GM21447 (cell line): ENCODE data around the gene PPP2R1A.
"Not testable (repeated sequence)": the region's sequence is repeated elsewhere in the genome, so short reads cannot be mapped to it uniquely, and the experiment has no call there.

Experiments used
- ATAC-seq: cut with Tn5 transposase; IDR thresholded peaks from one replicate; pipeline ENCODE4 v1.9.1; 2021; ENCODE audit not compliant: unreplicated experiment

The PPP2R1A gene

DNA sequence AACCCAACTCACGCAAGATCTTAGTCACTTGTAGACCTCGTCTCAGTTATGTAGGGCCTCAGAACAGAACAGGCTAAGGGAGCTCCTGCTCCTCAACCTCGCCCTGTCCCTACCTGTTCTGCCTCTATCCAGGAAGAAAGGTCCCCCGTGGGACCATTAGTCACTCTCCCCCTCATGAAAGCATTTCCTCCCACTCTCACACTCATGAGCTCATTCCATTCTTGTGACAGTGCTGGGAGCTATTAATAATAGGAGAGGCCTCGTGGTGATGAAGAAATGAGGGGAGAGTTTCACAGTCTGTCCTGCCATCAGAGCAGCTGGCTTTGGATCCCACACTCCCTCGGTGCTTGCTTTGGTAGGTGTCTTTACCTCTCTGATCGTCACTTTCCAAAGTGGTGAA is 10.2 kb downstream of the PPP2R1A start:
- no peak for ATAC-seq

DNA sequence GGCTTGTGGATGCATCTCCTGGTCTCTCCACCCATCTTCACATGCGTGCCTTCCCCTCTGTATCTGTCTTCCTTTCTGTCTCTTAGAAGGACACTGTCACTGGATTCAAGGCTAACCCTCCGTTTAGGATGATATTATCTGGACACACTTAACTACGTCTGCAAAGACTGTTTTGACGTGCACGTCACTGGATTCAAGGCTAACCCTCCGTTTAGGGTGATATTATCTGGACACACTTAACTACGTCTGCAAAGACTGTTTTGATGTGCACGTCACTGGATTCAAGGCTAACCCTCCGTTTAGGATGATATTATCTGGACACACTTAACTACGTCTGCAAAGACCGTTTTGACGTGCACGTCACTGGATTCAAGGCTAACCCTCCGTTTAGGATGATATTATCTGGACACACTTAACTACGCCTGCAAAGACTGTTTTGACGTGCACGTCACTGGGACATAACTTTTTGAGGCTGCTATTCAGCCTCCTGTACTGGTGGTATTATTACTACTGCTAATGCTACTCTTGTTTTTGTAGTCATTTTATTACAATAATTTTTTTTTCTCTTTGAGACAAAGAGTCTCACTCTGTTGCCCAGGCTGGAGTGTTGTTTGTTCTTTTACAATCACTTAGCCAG is 11.0 kb downstream of the PPP2R1A start:
- ATAC-seq = not testable (repeated sequence)

DNA sequence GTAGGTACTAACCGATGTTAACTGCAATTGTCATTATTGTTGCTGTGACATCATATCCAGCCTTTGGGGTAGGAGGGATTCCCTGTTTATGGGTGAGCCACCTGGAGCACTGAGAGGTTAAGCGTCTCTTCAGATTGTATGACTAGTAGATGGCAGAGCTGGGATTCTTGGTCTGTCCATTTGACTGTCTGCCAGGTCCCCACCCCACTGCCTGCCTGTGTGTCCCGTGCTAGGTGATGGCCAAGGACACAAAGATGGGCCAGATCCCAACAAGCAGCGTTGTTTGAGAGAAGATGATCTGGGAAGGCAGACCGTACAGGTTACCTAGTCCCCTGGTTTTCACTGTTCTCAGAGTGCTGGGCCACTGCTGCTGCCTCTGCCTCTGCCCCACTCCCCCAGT is 16.6 kb downstream of the PPP2R1A start:
- no peak for ATAC-seq

DNA sequence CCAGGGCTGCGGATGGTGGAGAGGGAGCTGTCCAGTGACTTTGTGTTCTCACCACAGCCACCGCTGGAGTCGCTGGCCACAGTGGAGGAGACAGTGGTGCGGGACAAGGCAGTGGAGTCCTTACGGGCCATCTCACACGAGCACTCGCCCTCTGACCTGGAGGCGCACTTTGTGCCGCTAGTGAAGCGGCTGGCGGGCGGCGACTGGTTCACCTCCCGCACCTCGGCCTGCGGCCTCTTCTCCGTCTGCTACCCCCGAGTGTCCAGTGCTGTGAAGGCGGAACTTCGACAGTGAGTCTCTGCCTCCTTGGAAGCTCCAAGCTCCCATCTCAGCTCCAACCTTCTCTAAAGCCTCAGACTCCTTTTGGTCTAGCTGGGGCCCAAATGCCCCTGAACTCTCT is 21.4 kb downstream of the PPP2R1A start:
- no peak for ATAC-seq

DNA sequence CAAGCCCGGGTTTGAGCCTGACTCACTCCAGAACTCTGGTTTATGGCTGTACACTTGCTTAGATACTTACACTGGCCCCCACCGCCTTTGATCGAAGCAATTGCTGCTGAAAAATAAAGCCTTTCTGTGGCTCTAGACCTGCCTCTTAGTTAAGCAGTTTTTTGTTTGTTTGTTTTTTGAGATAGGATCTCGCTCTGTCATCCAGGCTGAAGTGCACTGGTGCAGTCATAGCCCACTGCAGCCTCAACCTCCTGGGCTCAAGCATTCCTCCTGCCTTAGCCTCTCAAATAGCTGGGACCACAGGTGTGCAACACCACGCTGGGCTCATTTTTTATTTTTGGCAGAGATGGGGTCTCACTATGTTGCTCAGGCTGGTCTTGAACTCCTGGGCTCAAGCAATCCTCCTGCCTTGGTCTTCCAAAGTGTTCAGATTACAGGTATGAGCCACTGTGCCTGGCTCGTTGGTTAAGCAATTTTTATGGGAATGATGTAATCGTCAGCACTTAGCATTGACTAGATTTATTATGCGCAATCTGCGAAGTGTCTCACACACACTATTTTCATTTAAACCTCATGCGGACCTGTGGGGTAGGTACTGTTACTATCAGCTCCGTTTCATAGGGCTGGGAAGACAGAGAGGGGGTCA is 22.2 kb downstream of the PPP2R1A start:
- no peak for ATAC-seq

DNA sequence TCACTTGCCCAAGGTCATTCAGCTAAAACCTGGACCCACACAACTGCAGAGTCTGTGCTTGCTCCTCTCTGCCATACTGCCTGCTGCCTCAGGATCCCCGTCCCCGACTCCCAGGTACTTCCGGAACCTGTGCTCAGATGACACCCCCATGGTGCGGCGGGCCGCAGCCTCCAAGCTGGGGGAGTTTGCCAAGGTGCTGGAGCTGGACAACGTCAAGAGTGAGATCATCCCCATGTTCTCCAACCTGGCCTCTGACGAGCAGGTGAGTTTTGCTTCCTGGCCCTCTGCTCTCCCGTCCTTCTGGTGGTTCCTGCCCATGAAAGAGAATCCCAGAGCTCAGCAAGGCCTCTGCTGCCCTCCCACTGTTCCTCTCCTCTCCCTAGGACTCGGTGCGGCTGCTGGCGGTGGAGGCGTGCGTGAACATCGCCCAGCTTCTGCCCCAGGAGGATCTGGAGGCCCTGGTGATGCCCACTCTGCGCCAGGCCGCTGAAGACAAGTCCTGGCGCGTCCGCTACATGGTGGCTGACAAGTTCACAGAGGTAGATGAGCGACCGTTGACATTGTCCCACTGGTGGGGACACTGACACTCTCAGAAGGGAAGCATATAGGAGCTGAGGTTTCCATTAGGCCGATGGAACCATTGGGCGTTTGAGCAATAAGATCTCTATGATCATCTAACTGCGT is 22.9 kb downstream of the PPP2R1A start:
- no peak for ATAC-seq

DNA sequence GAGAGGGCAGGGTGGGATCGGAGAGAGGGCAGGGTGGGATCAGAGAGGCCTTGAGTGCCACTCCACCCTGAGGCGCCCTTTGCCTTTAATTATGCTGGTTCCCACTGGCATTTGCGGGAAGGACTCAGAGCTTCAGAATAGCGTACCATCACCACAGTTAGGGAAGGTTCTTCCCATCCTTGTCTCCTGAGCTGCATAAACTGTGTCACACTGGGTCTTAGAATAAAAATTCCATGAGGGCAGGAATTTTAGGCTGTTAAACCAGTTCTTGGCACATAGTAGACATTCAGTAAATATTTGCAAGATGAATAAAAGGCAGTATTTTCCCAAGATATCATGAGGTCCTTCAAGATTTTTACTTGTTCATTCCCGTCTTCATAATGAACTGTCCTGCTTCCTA is 24.4 kb downstream of the PPP2R1A start:
- ATAC-seq = no peak

DNA sequence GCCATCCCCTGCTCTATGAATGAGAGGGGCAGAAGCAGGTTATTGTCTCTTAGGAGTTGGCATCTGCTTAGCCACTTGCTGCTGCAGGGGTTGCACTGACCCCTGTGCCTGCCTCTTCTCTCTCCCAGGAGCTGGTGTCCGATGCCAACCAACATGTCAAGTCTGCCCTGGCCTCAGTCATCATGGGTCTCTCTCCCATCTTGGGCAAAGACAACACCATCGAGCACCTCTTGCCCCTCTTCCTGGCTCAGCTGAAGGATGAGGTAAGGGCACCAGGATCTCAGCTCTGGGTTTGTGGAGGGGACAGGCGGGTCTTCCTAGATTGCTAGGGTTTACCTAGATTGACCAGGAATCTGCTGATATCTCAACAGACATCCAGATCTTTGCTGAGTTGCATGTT is 26.5 kb downstream of the PPP2R1A start:
- ATAC-seq = no peak

DNA sequence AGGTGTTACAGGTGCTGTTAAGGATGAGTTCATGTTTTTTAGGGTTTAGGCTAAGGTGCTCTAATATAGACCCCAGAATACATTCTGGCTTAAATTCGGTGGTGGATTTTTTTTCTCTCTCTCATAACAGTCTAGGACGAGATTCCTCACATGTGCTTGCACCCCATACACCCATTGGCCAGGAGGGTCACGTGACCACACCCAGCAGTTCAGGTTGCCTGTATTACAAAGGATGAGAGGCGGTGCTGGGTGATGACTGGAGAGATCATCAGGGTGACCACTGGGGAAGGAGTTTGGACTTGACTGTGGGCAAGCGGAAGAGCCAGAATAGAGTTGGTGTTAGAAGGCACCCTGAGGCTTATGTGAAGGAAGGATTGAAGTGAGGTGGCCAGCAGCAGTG is 27.7 kb downstream of the PPP2R1A start:
- no peak for ATAC-seq

DNA sequence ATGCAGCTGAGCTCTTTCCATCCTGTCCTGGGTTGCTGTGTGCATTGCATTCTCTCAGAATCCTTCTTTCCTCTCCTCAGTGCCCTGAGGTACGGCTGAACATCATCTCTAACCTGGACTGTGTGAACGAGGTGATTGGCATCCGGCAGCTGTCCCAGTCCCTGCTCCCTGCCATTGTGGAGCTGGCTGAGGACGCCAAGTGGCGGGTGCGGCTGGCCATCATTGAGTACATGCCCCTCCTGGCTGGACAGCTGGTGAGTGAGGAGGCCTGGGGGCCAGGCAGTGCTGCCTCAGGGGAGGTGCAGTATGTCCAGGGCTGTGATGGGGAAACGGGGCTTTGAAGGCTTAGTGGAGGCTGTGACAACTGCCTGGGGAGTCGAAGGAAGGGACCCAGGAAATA is 29.8 kb downstream of the PPP2R1A start:
- ATAC-seq = no peak

DNA sequence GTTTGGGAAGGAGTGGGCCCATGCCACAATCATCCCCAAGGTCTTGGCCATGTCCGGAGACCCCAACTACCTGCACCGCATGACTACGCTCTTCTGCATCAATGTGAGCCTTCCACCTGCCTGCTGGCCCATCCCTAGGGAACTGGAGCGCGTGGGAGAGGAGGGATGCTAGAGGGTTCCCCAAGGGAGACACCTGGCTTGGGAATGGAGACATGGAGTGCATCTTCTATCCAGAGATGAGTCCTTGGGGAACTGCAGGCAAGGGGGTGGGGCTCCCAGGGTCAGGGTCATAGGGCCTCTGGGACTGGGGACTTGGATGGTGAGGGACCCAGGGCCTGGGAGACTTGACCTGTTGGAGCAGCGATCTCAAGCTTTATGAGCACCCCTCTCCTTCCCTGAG is 31.2 kb downstream of the PPP2R1A start:
- ATAC-seq = no peak

DNA sequence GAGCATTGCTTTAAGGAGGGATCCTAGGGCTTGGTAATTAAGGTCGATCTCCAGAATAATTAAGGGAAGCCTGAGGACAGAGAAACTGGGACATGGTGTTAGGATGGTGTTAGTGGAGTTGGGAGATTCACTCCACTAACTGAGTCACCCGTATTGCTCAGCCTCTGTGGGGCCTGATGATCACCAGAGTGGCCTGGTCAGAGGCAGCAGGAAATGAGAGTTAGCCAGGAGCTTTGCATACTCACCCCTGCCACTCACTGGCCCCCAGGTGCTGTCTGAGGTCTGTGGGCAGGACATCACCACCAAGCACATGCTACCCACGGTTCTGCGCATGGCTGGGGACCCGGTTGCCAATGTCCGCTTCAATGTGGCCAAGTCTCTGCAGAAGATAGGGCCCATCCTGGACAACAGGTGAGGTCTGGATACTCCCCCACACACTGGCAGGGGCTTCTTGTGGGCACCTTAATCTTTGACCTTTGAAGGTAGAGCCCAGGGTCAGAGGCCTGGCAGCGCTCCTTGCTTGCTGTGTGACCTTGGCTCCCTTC is 32.1 kb downstream of the PPP2R1A start:
- ATAC-seq = no peak

DNA sequence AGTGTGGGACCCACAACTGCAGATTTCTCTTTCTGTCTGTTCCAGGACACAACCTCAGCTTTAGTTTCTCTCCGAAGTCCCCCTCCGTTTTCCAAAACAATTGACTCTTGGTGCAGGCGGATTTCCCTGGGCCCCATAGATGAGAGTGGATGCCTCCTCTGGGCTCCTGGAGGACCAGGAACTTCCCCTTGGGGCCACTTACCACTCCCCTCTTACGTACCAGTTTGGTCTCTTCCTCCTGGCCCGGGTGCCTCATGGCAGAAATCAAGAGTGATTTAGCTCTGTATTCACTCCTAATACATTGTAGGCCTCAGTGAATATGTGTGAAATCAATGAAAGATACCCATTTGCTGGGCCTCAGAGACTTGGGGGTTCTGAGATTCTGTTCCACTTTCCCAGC is 34.4 kb downstream of the PPP2R1A start:
- ATAC-seq = no peak

DNA sequence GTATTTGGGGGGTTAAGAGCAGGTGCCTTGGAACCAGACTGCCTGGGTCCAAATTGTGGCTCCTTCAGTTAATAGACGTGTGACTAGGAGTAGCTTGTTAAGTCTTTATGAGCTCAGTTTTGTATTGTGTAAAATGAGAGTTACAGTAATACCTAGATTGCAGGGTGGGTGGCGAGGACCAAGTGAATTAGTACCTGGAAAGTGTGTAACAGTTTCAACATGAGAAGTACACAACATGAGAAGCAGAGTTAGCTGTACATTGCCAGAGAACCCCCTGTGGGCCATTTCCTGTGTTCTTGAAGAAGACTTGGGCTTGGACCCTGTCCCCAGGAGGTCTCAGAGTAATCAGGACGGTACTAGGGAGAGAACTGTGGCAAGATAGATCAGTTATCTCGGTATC is 36.8 kb downstream of the PPP2R1A start:
- ATAC-seq = no peak

DNA sequence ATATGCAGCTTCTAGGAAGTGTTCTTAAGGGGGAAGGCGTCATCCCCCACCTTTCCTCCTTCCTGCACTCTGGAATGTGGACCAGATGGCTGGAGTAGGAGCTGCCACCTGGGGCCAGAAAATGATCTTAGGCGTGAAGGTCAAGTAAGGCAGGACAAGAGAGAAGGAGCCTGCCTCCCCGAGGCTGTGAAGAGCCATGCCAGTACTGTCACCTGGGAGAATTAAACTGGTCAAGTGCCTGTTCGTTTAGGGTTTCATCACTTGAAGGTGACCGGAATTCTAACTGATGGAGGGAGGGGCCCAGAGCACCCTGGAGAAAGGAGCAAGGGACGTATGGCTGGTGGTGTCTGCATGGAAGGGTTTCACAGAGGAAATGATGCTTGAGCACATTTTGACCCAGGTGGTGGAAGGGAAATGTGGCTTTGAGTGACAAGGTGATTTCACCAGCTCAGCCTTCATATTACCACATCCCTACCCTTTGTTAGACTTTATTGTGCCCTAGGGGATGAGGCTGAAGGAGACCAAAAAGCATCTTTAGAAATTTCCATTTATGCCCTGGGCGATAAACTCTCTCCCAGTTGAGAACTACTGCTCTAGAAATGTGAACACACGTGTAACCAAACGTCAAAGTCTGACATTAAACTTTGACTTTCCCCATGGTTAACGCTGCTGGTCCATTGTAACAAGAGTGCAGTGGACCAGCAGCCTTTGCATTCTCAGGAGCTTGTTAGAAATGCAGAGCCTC is 37.5 kb downstream of the PPP2R1A start:
- ATAC-seq = no peak

DNA sequence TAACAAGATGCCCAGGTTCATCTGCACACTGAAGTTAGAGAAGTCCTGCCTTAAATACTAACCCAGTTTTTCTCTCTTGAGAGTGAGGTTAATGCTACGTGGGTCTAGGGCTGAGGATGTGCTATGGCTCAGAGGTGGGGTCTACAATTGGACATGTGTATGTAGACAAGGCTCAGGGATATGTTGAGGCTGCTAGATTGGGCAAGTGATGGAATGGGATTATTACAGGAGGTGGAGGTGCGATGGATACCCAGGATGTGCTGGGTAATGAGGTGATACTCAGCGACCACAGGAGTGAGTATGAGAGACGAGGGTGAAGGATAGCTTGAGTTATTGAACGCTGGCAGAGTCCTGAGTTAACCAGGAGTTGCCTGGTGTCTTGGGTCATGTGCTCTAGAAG is 38.1 kb downstream of the PPP2R1A start:
- ATAC-seq = no peak

DNA sequence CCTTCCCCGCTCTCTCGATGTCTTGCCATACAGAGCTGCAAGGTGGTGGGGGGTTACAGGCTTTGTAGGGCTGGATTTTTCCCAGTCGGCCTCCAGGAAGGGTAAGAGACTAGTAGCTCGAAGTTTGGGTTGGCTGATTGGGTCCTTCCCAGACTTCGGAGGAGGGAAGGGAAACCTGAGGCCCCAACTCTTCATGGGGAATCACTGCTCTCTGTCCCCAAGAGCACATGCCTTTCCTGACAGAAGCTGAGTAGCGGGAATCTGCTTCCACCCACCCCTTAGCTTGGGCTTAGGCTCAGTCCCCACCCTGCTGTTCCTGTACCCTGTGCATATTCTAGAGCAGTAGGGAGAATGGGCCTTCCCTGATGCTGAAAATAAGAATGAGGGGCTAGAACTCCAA is 39.7 kb downstream of the PPP2R1A start:
- ATAC-seq = no peak

DNA sequence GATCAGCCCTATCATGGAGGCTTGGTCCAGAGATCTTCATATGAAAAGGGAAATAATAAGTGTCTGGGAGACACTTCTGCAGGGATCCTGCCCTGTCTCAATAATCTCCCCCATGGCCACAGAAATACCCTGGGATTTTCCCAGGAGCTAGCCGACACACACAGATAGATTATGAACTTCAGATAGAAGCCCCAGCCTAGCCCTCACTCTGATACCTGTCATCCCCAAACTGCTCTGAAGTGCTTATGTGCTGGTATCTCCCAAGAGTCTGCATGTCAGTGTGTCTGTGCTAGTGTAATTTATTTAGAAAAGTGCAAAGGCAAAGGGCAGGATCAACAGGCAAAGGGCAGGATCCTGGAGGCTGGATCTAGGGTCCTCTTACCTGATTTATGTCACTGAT is 40.8 kb downstream of the PPP2R1A start:
- no peak for ATAC-seq

DNA sequence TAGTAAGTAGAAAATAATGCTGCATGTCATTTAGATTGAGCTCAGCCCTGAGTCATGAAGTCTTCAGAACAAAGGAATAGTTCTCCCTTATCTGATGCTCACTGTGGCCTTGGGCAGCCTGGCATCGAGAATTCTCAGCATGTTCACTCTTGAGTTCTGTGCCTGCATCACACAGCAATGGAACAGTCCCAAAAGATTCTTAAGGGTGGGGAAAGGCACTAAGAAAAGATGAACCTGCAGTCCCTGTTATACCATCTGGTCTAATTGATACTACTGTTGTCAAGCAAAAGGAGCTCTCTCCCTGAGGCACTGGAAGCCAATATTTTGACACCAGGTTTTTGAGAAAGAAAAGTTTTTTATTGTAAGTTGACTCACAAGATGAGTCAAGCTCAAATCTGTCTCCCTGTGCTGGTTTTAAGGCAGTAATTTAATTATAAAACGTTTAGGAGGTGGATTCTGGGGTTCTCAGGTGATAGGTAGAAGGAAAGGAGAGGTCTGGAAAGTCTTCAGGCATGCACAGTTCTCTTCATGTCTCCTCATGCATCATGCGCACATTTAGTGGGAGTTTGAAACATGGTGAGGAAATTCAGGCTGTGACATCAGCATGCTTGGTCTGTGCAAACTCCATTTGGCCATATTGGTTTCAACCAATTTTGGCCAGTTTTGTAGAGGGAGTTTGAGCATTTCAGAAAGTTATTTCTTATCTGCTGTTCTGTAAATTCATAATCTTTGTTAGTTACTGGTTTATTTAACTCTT is 41.5 kb downstream of the PPP2R1A start:
- ATAC-seq = no peak

DNA sequence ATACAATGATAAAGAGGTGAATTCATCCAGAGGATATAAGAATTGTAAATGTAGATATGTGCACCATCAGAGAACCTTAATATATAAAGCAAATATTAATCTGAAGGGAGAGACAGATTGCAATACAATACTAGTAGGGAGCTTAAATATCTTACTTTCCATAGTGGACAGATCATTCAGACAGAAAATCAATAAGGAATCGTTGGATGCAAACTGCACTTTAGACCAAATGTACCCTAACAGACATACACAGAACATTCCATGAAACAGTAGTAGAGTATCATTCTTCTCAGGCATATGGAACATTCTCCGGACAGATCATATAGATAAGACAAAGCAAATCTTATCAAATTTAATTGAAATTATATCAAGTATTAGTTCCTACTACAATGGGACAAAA is 44.6 kb downstream of the PPP2R1A start:
- no peak for ATAC-seq

DNA sequence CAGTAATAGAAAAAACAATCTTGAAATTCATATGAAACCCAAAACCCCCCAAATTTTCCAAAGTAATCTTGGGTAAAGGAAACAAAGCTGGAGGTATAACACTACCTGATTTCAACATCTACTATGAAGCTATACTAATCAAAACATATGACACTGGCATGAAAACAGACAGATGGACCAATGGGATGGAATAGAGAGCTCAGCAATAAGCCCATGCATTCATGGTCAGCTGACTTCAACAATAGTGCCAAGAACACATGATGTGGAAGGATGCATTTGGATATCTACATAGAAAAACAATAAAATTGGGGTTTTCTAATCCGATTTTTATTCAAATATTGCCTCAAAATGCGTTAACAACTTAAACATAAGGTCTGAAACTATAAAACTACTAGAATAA is 47.3 kb downstream of the PPP2R1A start:
- no peak for ATAC-seq
